ENCODE results near the gene ABHD2. TPM values are rescaled to one million over a fixed set of nuclear protein-coding genes. Genes with fewer than 3 reads are reported as not detected.
"Not testable (repeated sequence)": the region's sequence is repeated elsewhere in the genome, so short reads cannot be mapped to it uniquely, and the experiment has no call there.

Gene ABHD2, protein sequence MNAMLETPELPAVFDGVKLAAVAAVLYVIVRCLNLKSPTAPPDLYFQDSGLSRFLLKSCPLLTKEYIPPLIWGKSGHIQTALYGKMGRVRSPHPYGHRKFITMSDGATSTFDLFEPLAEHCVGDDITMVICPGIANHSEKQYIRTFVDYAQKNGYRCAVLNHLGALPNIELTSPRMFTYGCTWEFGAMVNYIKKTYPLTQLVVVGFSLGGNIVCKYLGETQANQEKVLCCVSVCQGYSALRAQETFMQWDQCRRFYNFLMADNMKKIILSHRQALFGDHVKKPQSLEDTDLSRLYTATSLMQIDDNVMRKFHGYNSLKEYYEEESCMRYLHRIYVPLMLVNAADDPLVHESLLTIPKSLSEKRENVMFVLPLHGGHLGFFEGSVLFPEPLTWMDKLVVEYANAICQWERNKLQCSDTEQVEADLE
- 25.7 and 36.6 TPM in 2 replicates for total RNA-seq (2014; rRNA removed; shearing (Covaris generic))

- peak; percentile 100 for DNase-seq (ENCODE audit: low spot score)
These were observed at the start of gene ABHD2 for GRCh38 chr15:89087830-89088604. TSS of gene ABHD2 (plus strand) at chr15:89088456. CDS start at chr15:89116328, 27,872 bp downstream.

- no peak for DNase-seq (ENCODE audit: low spot score)
These were observed 49.1 kb upstream of the ABHD2 start for GRCh38 chr15:89039142-89039541.

DNA sequence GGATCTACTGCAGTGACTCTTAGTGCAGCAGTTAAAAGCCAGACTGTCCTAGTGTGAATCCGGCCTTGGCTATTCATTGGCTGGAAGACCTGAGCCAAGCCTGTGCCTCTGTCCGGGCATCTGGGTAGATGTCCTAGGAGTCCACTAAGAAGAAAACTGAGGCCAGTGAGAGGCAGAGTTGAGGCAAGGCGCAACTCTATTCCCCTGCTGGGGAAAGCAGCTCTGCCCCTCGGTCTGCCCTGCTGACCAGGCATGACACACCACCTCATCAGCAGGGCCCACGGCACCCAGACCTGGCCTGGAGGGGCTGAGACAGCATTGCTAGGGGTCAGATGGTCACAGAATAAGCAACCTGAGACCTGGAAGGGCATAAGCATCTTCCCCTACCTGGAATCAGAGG, 46.7 kb upstream of the ABHD2 start:
- DNase-seq (ENCODE audit: low spot score), result no peak

DNA sequence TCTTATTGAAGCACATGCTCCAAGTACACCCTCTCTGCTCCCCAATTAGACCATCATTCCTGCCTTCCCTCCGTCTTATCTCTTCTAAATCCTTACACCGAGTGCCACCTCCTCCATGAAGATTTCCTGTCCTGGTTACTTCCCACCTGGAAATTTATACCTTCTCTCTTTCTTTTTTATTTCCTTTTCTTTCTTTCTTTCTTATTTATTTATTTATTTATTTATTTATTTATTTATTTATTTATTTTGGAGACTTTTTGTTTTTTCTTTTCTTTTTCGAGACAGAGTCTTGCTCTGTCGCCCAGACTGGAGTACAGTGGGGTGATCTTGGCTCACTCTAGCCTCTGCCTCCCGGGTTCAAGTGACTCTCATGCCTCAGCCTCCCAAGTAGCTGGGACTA, 45.9 kb upstream of the ABHD2 start:
- no peak for DNase-seq (ENCODE audit: low spot score)

- DNase-seq (ENCODE audit: low spot score), result no peak
These were observed 44.9 kb upstream of the ABHD2 start for GRCh38 chr15:89043031-89044002.

GRCh38 chr15:89049016-89049666, 39.1 kb upstream of the ABHD2 start:
- DNase-seq (ENCODE audit: low spot score), result not testable (repeated sequence)

GRCh38 chr15:89051875-89052274, 36.4 kb upstream of the ABHD2 start:
- no peak for DNase-seq (ENCODE audit: low spot score)

DNA sequence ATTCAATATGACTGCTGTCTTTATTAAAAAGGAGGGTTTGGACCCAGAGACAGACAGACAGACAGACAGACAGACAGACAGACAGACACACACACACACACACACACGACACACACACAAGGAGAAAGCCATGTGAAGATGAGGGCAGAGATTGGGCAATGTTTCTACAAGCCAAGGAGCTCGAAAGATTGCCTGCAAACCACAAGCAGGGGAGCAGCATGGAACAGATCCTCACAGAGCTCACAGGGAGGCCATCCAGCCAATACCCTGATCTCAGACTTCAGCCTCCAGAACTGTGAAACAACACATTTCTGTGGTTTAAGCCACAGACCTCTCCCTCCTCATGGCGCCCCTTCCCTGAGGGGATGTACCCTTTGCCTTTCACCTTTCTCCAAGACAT, 35.8 kb upstream of the ABHD2 start:
- DNase-seq (ENCODE audit: low spot score), result no peak

DNA sequence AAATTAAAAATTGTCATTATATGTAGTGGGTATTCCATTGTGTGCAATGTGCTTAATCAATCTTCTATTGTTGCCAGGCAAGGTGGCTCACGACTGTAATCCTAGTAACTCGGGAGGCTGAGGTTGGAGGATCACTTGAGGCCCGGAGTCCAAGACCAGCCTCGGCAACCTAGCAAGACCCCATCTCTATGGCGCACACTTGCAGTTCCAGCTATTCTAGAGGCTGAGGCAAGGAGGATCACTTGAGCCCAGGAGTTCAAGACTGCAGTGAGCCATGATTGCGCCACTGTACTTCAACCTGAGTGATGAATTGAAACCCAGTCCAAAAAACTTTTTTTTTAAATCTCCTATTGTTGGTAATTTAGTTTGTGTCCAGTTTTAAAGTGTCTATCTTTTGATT, 33.4 kb upstream of the ABHD2 start:
- DNase-seq (ENCODE audit: low spot score), result no peak

DNA sequence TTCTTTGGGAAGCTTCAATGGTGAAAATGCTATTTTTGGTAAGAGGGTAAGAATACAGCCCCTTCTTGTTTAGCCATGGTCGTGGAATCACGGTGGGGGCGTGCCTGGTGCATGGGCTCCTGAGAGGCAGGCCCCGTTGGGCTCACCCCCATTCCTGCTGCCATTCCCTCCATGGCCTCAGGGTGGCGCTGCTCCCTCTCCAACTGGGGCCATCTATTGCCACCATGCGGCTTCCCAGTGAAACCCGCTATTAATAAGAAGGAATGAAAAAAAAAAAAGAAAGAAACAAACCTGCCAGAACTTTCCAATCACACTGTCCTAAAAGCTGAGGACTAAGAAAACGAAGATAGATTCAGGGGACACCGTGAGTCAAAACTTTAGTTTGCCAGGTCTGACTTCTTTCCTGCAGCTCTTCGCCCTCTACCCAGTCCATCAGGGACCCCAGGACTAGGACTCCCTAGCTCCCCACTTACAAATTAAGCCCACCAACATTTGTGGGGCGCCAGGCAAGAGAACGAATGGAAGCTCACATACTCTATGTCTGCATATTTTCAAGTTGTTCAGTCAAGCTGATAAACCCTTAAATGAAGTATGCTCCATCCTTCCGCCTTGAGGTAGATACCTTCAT, 30.6 kb upstream of the ABHD2 start:
- peak; percentile 61 for DNase-seq (ENCODE audit: low spot score)

GRCh38 chr15:89058376-89058775, 29.9 kb upstream of the ABHD2 start:
- DNase-seq (ENCODE audit: low spot score), result no peak

DNA sequence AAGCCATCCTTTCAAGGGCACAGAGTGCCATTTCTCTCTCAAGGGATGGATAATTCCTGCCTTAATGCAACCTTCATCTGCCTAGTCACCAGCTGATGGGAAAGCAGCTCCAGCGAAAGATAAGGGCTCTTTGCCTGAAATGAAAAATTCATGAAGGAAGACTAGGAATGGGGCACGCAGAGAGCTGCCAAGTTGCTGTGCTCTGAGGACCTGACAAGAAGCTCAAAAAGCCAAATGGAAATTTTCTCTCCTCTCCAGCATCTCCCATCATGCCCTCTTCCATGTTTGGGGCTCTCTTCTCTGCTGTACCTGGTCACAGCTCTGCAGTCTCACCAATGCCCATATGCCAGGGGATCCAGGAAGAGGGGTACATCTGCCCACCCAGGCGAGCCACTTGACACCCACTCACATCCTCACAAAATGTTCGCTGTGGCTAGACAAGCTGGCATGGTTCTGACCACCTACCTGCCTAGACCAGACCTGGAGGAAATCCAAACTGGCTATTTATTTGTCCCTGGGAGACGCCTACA, 29.3 kb upstream of the ABHD2 start:
- no peak for DNase-seq (ENCODE audit: low spot score)

- no peak for DNase-seq (ENCODE audit: low spot score)
These were observed 22.0 kb upstream of the ABHD2 start for GRCh38 chr15:89066280-89066679.

- no peak for DNase-seq (ENCODE audit: low spot score)
These were observed 20.5 kb upstream of the ABHD2 start for GRCh38 chr15:89067751-89068150.

DNA sequence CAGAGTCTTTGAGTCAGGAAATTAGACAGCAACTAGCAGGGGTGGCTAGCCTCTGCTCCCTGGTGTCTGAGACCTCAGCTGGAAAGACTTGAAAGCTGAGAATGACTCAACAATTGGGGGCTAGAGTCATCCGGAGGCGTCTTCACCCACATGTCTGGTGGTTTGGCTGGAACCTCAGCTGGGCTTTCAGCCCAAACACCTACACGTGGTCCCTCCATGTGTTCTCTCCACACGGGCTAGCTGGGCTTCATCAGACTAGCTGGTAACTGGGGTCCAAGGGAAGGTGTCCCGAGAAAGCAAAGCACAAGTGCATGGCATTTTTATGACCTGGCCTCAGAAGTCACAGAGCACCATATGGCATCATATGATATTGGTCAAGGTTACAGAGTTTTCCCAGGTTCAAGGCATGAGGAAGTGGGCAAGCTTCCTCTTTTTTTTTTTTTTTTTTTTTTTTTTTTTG, 19.9 kb upstream of the ABHD2 start:
- DNase-seq (ENCODE audit: low spot score), result peak; percentile 82

- DNase-seq (ENCODE audit: low spot score), result no peak
These were observed 17.8 kb upstream of the ABHD2 start for GRCh38 chr15:89070197-89071124.

GRCh38 chr15:89071471-89071870, 16.8 kb upstream of the ABHD2 start:
- no peak for DNase-seq (ENCODE audit: low spot score)

DNA sequence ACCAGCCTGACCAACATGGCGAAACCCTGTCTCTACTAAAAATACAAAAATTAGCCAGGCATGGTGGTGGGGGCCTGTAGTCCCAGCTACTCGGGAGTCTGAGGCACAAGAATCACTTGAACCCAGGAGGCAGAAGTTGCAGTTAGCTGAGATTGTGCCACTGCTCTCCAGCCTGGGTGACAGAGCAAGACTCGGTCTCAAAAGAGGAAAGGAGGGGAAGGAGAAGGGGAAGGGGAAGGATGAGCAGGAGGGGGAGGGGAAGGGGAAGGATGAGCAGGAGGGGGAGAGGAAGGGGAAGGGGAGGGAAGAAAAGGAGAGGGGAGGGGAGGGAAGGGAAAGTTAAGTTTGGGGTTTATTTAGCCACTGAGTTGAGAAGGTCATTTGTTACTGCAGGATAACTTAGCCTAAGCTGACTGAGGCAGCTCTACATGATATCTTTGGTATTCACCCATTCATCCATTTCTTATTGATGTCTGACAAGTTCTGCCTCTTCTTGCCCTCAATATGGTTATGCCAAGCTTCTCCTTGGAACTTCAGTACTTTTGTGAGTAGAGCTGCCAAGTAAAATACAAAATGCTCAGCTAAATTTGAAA, 15.9 kb upstream of the ABHD2 start:
- DNase-seq (ENCODE audit: low spot score), result no peak
